ENCODE measurements around the gene B4GALNT3.

DNA sequence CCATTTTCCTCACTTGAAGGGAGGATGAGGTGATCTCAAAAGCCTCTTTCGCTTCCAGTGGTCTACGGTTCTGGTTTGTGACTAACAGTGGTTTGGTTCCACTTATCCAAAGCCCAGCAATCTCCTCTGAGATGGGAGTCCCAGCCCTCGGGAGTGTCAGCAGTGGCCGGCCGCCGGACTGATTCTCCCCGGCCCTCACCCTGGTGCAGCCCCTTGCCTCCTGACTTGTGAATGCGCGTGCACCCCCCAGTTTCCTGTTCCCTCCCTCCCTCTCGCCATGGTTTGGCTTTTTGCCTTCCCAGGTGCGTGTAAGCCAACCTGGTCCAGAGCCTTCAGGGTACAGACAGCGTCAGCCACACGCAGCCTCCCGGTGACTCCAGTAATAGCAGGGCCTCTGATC, 74.5 kb downstream of the B4GALNT3 start:
- TF ChIP-seq, protein P1, sequence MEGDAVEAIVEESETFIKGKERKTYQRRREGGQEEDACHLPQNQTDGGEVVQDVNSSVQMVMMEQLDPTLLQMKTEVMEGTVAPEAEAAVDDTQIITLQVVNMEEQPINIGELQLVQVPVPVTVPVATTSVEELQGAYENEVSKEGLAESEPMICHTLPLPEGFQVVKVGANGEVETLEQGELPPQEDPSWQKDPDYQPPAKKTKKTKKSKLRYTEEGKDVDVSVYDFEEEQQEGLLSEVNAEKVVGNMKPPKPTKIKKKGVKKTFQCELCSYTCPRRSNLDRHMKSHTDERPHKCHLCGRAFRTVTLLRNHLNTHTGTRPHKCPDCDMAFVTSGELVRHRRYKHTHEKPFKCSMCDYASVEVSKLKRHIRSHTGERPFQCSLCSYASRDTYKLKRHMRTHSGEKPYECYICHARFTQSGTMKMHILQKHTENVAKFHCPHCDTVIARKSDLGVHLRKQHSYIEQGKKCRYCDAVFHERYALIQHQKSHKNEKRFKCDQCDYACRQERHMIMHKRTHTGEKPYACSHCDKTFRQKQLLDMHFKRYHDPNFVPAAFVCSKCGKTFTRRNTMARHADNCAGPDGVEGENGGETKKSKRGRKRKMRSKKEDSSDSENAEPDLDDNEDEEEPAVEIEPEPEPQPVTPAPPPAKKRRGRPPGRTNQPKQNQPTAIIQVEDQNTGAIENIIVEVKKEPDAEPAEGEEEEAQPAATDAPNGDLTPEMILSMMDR (IDR thresholded peaks at IDR 0.05): no peak
- TF ChIP-seq POLR2A (IDR thresholded peaks at IDR 0.05): no peak
